Panc1 (cell line): ENCODE results near the gene FCN1.

ENCODE experiments used
- POLR2AphosphoS5 ChIP-seq: IDR thresholded peaks from 2 replicates; pipeline ENCODE4 v1.6.1; 2012; ENCODE audit warnings: mild to moderate bottlenecking, low read depth, low read length, moderate library complexity
- TF ChIP-seq, protein P1 (sequence below): fragments of 450-650 bp; IDR thresholded peaks from 2 replicates; pipeline ENCODE4 v1.5.1; 2017; ENCODE audit warnings: mild to moderate bottlenecking

GRCh38 chr9:134962065-134962972 is 44.6 kb upstream of the FCN1 start:
- TF ChIP-seq, protein P1, sequence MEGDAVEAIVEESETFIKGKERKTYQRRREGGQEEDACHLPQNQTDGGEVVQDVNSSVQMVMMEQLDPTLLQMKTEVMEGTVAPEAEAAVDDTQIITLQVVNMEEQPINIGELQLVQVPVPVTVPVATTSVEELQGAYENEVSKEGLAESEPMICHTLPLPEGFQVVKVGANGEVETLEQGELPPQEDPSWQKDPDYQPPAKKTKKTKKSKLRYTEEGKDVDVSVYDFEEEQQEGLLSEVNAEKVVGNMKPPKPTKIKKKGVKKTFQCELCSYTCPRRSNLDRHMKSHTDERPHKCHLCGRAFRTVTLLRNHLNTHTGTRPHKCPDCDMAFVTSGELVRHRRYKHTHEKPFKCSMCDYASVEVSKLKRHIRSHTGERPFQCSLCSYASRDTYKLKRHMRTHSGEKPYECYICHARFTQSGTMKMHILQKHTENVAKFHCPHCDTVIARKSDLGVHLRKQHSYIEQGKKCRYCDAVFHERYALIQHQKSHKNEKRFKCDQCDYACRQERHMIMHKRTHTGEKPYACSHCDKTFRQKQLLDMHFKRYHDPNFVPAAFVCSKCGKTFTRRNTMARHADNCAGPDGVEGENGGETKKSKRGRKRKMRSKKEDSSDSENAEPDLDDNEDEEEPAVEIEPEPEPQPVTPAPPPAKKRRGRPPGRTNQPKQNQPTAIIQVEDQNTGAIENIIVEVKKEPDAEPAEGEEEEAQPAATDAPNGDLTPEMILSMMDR, result no peak
- no peak for TF ChIP-seq POLR2AphosphoS5
